Hepatocyte (in vitro differentiated cells): ENCODE measurements around the gene LARP1. TPM values are rescaled to one million over a fixed set of nuclear protein-coding genes. Genes with fewer than 3 reads are reported as not detected.
"Not testable (repeated sequence)": the region's sequence is repeated elsewhere in the genome, so short reads cannot be mapped to it uniquely, and the experiment has no call there.

ENCODE experiments used
- DNase-seq: peaks from one replicate; pipeline ENCODE4 v3.0.0-alpha.2; 2016; ENCODE audit warnings: low spot score
- H2AFZ ChIP-seq: fragments of 200-600 bp; sonication (generic); 2 replicates; pipeline ENCODE4 v1.6.0; 2016; ENCODE audit warnings: antibody characterized with exemption, mild to moderate bottlenecking
- H3K27ac ChIP-seq: fragments of 200-600 bp; sonication (generic); 2 replicates; pipeline ENCODE4 v1.5.1; 2016; ENCODE audit warnings: mild to moderate bottlenecking
- H3K27me3 ChIP-seq: fragments of 200-600 bp; sonication (generic); 2 replicates; pipeline ENCODE4 v1.6.1; 2016
- H3K36me3 ChIP-seq: fragments of 200-600 bp; sonication (generic); replicated peaks from 2 replicates; pipeline ENCODE4 v1.5.1; 2016; ENCODE audit warnings: low read depth; ENCODE audit not compliant: insufficient read depth
- H3K4me1 ChIP-seq: fragments of 200-600 bp; sonication (generic); 2 replicates; pipeline ENCODE4 v1.5.1; 2016; ENCODE audit warnings: mild to moderate bottlenecking, moderate library complexity; ENCODE audit not compliant: insufficient read depth
- H3K4me2 ChIP-seq: fragments of 200-600 bp; sonication (generic); 2 replicates; pipeline ENCODE4 v1.6.0; 2016
- H3K4me3 ChIP-seq: fragments of 200-600 bp; sonication (generic); 2 replicates; pipeline ENCODE4 v1.5.1; 2016; ENCODE audit warnings: mild to moderate bottlenecking
- H3K79me2 ChIP-seq: fragments of 200-600 bp; sonication (generic); 2 replicates; pipeline ENCODE4 v1.6.0; 2017; ENCODE audit warnings: mild to moderate bottlenecking
- H3K9me2 ChIP-seq: fragments of 200-600 bp; sonication (generic); replicated peaks from 2 replicates; pipeline ENCODE4 v1.6.0; 2017; ENCODE audit warnings: mild to moderate bottlenecking; ENCODE audit not compliant: insufficient read depth
- H3K9me3 ChIP-seq: fragments of 200-600 bp; sonication (generic); 2 replicates; pipeline ENCODE4 v1.5.1; 2016; ENCODE audit warnings: low read depth, mild to moderate bottlenecking
- H4K20me1 ChIP-seq: fragments of 200-600 bp; sonication (generic); 2 replicates; pipeline ENCODE4 v1.6.0; 2016; ENCODE audit warnings: mild to moderate bottlenecking; ENCODE audit not compliant: insufficient read depth, poor library complexity, severe bottlenecking
- CTCF ChIP-seq: fragments of 200-600 bp; sonication (generic); IDR thresholded peaks from 2 replicates; pipeline ENCODE4 v1.5.1; 2016; ENCODE audit warnings: antibody characterized with exemption, mild to moderate bottlenecking; ENCODE audit not compliant: poor library complexity
- EZH2 ChIP-seq: fragments of 200-600 bp; sonication (generic); IDR thresholded peaks from 2 replicates; pipeline ENCODE4 v1.6.1; 2016; ENCODE audit warnings: antibody characterized with exemption, mild to moderate bottlenecking, borderline replicate concordance
- EZH2phosphoT487 ChIP-seq: fragments of 200-600 bp; sonication (generic); IDR thresholded peaks from one replicate; pipeline ENCODE4 v1.6.1; 2018; ENCODE audit warnings: antibody characterized with exemption, mild to moderate bottlenecking, low read depth, moderate library complexity; ENCODE audit not compliant: unreplicated experiment, severe bottlenecking
- WGBS: methylation state at CpG from one replicate; pipeline ENCODE4 v1.1.6; 2016; ENCODE audit warnings: low lambda C conversion rate; ENCODE audit errors: missing lambda C conversion rate; 5-methylcytosine and 5-hydroxymethylcytosine counted together
- polyA plus RNA-seq: library from polyadenylated mRNA; unstranded; fragments of >200 nt; fragmentation: Nextera tagmentation; extraction: Ambion mirVana; gene quantifications from 2 replicates; pipeline ENCODE4 v1.2.1, GENCODE V29; 2016
- total RNA-seq: library from RNA; depleted of rRNA; stranded (reverse); fragments of >200 nt; gene quantifications from 2 replicates; pipeline ENCODE4 v1.2.3, GENCODE V29; 2014

The LARP1 gene
- total and polyA plus RNA-seq, 2 experiments from 2014 or later: 62.9 to 75.0 TPM

DNA sequence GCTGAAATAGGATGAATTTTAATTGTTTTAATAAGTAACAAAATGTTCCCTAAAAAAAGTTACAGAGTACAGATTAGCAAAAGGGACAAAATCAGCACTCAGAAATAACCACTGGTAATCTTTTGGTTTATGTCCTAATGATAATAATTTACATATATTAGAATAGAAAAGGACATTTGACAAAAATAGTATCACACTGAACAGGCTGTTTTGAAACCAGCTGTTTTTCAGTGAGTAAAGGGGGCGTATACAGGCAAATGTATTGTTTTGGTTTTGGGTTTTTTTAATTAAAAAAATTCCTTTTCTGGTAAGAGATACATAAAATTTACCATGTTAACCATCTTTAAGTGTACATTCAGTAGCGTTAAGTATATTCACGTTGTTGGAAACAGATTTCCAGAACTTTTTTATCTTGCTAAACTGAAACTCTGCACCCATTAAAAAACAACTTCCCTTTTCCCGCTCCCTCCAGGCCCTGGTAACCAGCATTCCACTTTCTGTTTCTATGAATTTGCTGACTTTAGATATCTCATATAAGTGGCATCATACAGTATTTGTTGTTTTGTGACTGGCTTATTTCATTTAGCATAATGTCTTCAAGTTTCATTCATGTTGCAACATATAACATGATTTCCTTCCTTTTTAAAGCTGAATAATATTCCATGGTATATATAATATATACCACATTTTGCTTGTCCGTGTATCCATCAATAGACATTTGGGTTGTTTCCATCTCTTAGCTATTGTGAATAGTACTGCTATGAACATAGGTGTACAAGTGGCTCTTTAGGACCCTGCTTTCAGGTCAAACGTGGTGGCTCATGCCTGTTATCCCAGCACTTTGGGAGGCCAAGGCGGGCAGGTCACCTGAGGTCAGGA, 20.6 kb upstream of the LARP1 start:
- no peak for TF ChIP-seq EZH2
- TF ChIP-seq CTCF: no peak
- TF ChIP-seq EZH2phosphoT487: no peak

DNA sequence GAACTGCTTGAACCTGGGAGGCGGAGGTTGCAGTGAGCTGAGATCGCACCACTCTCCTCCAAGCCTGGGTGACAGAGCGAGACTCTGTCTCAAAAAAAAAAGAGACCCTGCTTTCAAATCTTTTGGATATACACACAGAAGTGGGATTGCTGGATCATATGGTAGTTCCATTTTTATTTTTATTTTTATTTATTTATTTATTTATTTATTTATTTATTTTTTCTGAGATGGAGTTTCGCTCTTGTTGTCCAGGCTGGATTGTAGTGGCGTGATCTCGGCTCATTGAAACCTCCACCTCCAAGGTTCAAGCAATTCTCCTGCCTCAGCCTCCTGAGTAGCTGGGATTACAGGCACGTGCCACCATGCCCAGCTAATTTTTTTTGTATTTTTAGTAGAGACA, 19.8 kb upstream of the LARP1 start:
- not testable (repeated sequence) for H3K79me2 ChIP-seq, DNase-seq, H3K4me3 ChIP-seq, H3K36me3 ChIP-seq, H3K27ac ChIP-seq, H2AFZ ChIP-seq, H4K20me1 ChIP-seq, H3K4me2 ChIP-seq, H3K27me3 ChIP-seq, H3K9me2 ChIP-seq, H3K4me1 ChIP-seq, H3K9me3 ChIP-seq
- 98% methylated on average over 7 of the region's 7 CpGs for WGBS

More for the DNA sequence above, 20.6 kb upstream of the LARP1 start:
- DNase-seq: no peak
- no peaks in the 10 kb centered on the region for H3K9me3 ChIP-seq
- H3K27me3 ChIP-seq: no peaks in the 10 kb centered on the region
- H3K27ac ChIP-seq: no peak overlapping the region
- H3K9me2 ChIP-seq: no peaks in the 10 kb centered on the region
- H3K4me3 ChIP-seq: no peak overlapping the region
- no peaks in the 10 kb centered on the region for H3K79me2 ChIP-seq
- no peak overlapping the region for H2AFZ ChIP-seq
- H3K36me3 ChIP-seq: no peaks in the 10 kb centered on the region
- no peak overlapping the region for H3K4me2 ChIP-seq
- no peaks in the 10 kb centered on the region for H4K20me1 ChIP-seq
- 88% methylated on average over 7 of the region's 7 CpGs for WGBS
- H3K4me1 ChIP-seq: no peaks in the 10 kb centered on the region

DNA sequence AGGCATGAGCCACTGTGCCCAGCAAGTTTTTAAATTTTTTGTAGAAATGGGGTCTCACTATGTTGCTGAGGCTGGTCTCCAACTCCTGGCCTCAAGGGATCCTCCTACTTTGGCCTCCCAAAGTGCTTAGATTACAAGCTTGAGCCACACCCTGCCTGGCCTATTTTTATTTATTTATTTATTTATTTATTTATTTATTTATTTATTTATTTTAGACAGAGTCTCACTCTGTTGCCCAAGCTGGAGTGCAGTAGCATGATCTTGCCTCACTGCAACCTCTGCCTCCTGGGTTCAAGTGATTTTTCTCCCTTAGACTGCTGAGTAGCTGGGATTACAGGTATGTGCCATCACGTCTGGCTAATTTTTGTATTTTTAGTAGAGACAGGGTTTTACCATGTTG, 18.8 kb upstream of the LARP1 start:
- H3K9me3 ChIP-seq, H3K4me2 ChIP-seq, H2AFZ ChIP-seq, DNase-seq, H3K4me3 ChIP-seq, H3K27me3 ChIP-seq, H3K9me2 ChIP-seq, H4K20me1 ChIP-seq, H3K79me2 ChIP-seq, H3K36me3 ChIP-seq, H3K27ac ChIP-seq, H3K4me1 ChIP-seq: not testable (repeated sequence)
- 100% methylated on average over 1 of the region's 1 CpG for WGBS

DNA sequence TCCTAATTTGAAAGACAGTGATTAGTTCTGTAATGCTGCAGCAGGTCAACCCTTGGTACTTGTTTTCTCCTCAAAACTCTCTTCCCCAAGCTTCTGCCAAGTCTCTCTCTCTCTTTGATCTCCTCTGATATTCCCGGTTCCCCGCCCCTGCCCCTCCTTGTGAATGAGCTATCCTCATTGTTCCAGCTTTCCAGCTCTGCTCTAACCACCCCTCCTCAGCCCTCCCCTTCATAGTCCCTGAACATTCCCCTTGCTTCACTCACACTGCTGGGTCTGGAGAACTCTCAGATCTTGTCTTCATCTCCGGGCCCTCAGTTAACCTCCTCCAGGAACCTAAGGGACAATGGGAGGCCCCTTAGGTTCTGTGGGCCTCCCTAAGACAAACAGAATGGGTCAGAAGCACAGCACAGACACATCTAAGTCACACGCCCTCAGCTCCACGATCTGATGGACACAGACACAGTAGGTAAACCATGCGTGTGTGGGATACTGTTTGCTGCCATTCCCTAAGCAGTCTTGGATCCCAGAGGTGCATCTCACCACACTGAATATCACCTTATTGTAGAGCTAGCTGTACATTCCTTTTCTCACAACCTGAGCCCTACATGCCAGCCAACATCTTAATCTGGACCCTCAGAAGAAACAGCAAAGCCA, 17.4 kb upstream of the LARP1 start:
- no peak overlapping the region for H2AFZ ChIP-seq
- WGBS: 40% methylated on average over 5 of the region's 6 CpGs
- no peaks in the 10 kb centered on the region for H3K36me3 ChIP-seq
- TF ChIP-seq CTCF (no peak), EZH2phosphoT487 (no peak), EZH2 (no peak)
- no peak overlapping the region for H3K4me3 ChIP-seq
- H3K9me3 ChIP-seq: no peaks in the 10 kb centered on the region
- H3K79me2 ChIP-seq: no peaks in the 10 kb centered on the region
- no peaks in the 10 kb centered on the region for H3K27me3 ChIP-seq
- H3K4me1 ChIP-seq: no peaks in the 10 kb centered on the region
- H4K20me1 ChIP-seq: no peaks in the 10 kb centered on the region
- no peaks in the 10 kb centered on the region for H3K9me2 ChIP-seq
- H3K4me2 ChIP-seq: no peak overlapping the region
- no peak for DNase-seq
- no peak overlapping the region for H3K27ac ChIP-seq
